A673 (cell line): ENCODE data around the gene DLX4. TPM values are rescaled to one million over a fixed set of nuclear protein-coding genes. Genes with fewer than 3 reads are reported as not detected.

Experiments
- BruUV-seq: library from RNA; stranded (reverse); fragments of 400-500 nt; replicated peaks from 2 replicates; lab custom pipeline; 2021; lab: Mats Ljungman, UMichigan
- CTCF ChIA-PET: fragments of 300-600 bp; sonication (Branson Sonifier 250); formaldehyde crosslinking; loops from one replicate; lab custom pipeline; 2022; ENCODE audit warnings: antibody characterized with exemption; lab: Charles Lee
- POLR2A ChIA-PET: fragments of 300-600 bp; sonication (Branson Sonifier 250); formaldehyde crosslinking; loops from one replicate; lab custom pipeline; 2022; ENCODE audit warnings: antibody characterized with exemption; ENCODE audit not compliant: low non-redundant PET; lab: Charles Lee
- DNase-seq: peaks from one replicate; pipeline ENCODE4 v3.0.0-alpha.2; 2015; ENCODE audit warnings: low spot score
- H3K27ac ChIP-seq: fragments of 200-600 bp; sonication (generic); 2 replicates; pipeline ENCODE4 v1.5.1; 2016; ENCODE audit warnings: mixed run types, low read depth, mild to moderate bottlenecking, mixed read lengths, antibody characterized with exemption, low read length; ENCODE audit not compliant: poor library complexity, severe bottlenecking
- H3K27me3 ChIP-seq: fragments of 200-600 bp; sonication (generic); replicated peaks from 2 replicates; pipeline ENCODE4 v1.6.1; 2017; ENCODE audit warnings: mixed run types, low read depth, mild to moderate bottlenecking, mixed read lengths, antibody characterized with exemption, low read length; ENCODE audit not compliant: insufficient read depth, poor library complexity
- H3K36me3 ChIP-seq: fragments of 200-600 bp; sonication (generic); 2 replicates; pipeline ENCODE4 v1.6.1; 2016; ENCODE audit warnings: mixed run types, mild to moderate bottlenecking, mixed read lengths, antibody characterized with exemption, low read length; ENCODE audit not compliant: insufficient read depth, poor library complexity, severe bottlenecking
- H3K4me1 ChIP-seq: fragments of 200-600 bp; sonication (generic); 2 replicates; pipeline ENCODE4 v1.6.1; 2017; ENCODE audit warnings: mixed run types, mild to moderate bottlenecking, mixed read lengths, antibody characterized with exemption, low read length; ENCODE audit not compliant: insufficient read depth, poor library complexity, severe bottlenecking
- H3K4me3 ChIP-seq: fragments of 200-600 bp; sonication (generic); 2 replicates; pipeline ENCODE4 v1.5.1; 2016; ENCODE audit warnings: low read depth, mixed run types, mild to moderate bottlenecking, mixed read lengths, low read length; ENCODE audit not compliant: poor library complexity, severe bottlenecking
- H3K9me3 ChIP-seq: fragments of 200-600 bp; sonication (generic); 2 replicates; pipeline ENCODE4 v1.6.1; 2016; ENCODE audit warnings: mixed run types, low read depth, mild to moderate bottlenecking, mixed read lengths, antibody characterized with exemption, low read length; ENCODE audit not compliant: poor library complexity, severe bottlenecking
- EZH2 ChIP-seq: fragments of 200-600 bp; sonication (generic); IDR thresholded peaks from 2 replicates; pipeline ENCODE4 v1.6.1; 2017; ENCODE audit warnings: borderline replicate concordance, low read depth, mild to moderate bottlenecking, mixed read lengths, antibody characterized with exemption, low read length; ENCODE audit not compliant: poor library complexity, severe bottlenecking
- intact Hi-C: fragments of 100-400 bp; cut with micrococcal nuclease; formaldehyde crosslinking; loops from one replicate; pipeline ENCODE4 v1.10.0; 2022; ENCODE audit not compliant: unreplicated experiment
- total RNA-seq: library from RNA; stranded (reverse); gene quantifications from 2 replicates; pipeline ENCODE4 v1.2.3, GENCODE V29; 2021
- TF ChIP-seq, protein P1 (sequence below): fragments of 300-800, 200-600 bp; sonication (generic); conservative IDR thresholded peaks from 2 replicates; pipeline ENCODE4 v1.5.1; 2017; ENCODE audit warnings: low read depth, mild to moderate bottlenecking, antibody characterized with exemption, low read length, moderate library complexity, mixed read lengths

DLX4 gene
- total RNA-seq, 1 experiment from 2014 or later = 0.82 TPM

DNA sequence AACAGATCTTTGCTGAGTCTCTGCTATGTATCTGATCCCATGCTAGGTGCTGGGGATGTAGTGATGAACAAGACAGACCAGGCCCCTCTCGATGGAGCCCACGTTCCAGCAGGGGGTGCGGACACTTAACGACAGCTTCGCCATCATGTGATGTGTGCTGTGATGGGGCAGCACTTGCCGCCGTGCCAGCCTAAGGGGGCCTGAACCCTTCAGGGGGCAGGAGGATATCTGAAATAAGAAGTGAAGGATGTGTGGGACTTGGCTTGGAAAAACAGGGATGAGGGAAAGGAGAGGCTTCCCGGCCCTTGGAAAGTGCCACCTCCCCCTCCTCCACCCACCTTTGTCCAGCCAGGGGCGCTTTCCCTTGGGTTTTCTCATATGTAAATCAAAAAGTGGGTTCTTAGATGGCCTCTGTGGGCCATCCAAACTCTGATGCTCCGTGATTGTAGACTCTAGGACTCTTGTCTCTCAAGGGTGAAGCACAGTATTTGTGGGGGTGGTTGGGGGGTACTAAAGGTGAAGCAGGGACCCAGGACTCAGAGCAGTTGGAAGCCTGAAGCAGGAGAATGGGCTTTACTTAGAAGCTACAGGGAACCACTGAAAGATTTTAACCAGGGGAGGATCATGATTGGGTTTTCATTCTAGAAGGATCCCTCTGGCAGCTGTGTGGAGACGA lies 30.0 kb downstream of the DLX4 start:
- H3K27me3 ChIP-seq = peaks cover 46% of the 10 kb centered on the region
- H3K4me3 ChIP-seq = no peak overlapping the region

DNA sequence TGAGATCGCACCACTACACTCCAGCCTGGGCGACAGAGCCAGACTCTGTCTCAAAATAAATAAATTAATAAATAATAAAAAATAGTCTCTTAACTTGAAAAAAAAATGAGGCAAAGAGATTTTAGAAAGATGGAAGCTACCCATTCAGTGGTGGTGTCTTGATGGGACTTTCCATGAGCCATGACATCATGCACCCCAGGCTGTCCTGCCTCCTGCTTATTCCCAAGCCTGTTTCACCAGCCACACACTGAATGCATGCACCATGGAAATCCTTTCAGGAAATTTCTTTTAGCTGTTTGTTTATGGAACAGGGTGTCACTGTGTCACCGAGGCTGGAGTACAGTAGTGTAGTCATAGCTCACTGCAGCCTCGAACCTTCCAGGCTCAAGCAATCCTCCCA lies 34.9 kb downstream of the DLX4 start:
- no peak for DNase-seq
- POLR2A ChIA-PET = no interaction called here

More for the DNA sequence above, 30.0 kb downstream of the DLX4 start:
- TF ChIP-seq EZH2 = no peak
- TF ChIP-seq, protein P1, sequence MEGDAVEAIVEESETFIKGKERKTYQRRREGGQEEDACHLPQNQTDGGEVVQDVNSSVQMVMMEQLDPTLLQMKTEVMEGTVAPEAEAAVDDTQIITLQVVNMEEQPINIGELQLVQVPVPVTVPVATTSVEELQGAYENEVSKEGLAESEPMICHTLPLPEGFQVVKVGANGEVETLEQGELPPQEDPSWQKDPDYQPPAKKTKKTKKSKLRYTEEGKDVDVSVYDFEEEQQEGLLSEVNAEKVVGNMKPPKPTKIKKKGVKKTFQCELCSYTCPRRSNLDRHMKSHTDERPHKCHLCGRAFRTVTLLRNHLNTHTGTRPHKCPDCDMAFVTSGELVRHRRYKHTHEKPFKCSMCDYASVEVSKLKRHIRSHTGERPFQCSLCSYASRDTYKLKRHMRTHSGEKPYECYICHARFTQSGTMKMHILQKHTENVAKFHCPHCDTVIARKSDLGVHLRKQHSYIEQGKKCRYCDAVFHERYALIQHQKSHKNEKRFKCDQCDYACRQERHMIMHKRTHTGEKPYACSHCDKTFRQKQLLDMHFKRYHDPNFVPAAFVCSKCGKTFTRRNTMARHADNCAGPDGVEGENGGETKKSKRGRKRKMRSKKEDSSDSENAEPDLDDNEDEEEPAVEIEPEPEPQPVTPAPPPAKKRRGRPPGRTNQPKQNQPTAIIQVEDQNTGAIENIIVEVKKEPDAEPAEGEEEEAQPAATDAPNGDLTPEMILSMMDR = no peak
- no TSS peak for BruUV-seq
- ChIA-PET POLR2A (no interaction called here), CTCF (interaction anchor here (0.5 to 4.2 kb wide), 12 partner anchors 58 to 442 kb away, joined by 3 to 71 read pairs (median 5); partner anchors contain the start of gene NXPH3)
- H3K27ac ChIP-seq = no peak overlapping the region
- no peak for DNase-seq
- H3K4me1 ChIP-seq = peaks cover 11% of the 10 kb centered on the region
- intact Hi-C loops = loop anchor here (1.0 to 5.0 kb wide), 5 partner anchors 47 to 431 kb away; no protein-coding TSS in a partner anchor
- H3K9me3 ChIP-seq = no peaks in the 10 kb centered on the region
- H3K36me3 ChIP-seq = no peaks in the 10 kb centered on the region

DNA sequence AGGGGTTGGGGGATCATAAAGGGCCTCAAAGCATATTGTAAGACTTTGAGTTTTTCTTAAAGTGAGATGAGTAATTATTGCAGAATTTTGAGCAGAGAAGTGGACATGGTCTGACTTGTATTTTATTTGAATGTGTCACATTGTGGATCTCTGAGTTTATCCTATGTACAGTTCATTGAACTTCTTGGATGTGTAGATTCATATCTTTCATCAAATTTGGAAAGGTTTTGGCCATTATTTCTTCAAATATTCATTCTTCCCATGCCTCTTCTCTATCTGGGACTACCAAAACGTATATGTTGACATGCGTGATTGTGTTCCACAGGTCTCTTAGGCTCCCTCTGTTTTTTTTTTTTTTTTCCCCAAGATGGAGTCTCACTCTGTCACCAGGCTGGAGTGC lies 40.3 kb downstream of the DLX4 start:
- no peak for TF ChIP-seq EZH2
- TF ChIP-seq, protein P1 = no peak
- CTCF ChIA-PET = no interaction called here
- intact Hi-C loops = no loop called here
- POLR2A ChIA-PET = no interaction called here
- H3K9me3 ChIP-seq = peaks cover 9% of the 10 kb centered on the region
- no peaks in the 10 kb centered on the region for H3K36me3 ChIP-seq
- H3K27ac ChIP-seq = no peak overlapping the region
- H3K27me3 ChIP-seq = peaks cover 19% of the 10 kb centered on the region
- no peak overlapping the region for H3K4me3 ChIP-seq
- H3K4me1 ChIP-seq = no peaks in the 10 kb centered on the region
- BruUV-seq = no TSS peak
- DNase-seq = no peak

More for the DNA sequence above, 34.9 kb downstream of the DLX4 start:
- CTCF ChIA-PET = no interaction called here
- intact Hi-C loops = no loop called here
- H3K36me3 ChIP-seq = no peaks in the 10 kb centered on the region
- peaks cover 31% of the 10 kb centered on the region for H3K27me3 ChIP-seq
- no peaks in the 10 kb centered on the region for H3K9me3 ChIP-seq
- H3K4me1 ChIP-seq = no peaks in the 10 kb centered on the region
- H3K4me3 ChIP-seq = no peak overlapping the region
- TF ChIP-seq, protein P1 = no peak
- no peak for TF ChIP-seq EZH2
- no TSS peak for BruUV-seq
- H3K27ac ChIP-seq = no peak overlapping the region
